IMR-90 (cell line): Measurements from ENCODE around the gene CCNT2.
"Not testable (repeated sequence)": the region's sequence is repeated elsewhere in the genome, so short reads cannot be mapped to it uniquely, and the experiment has no call there.

ENCODE experiments used
- BHLHE40 ChIP-seq: fragments of 150-350 bp; IDR thresholded peaks from 2 replicates; pipeline ENCODE4 v1.6.1; 2016; ENCODE audit warnings: mild to moderate bottlenecking, low read depth, low read length
- CEBPB ChIP-seq: IDR thresholded peaks from 2 replicates; pipeline ENCODE4 v1.6.1; 2012; ENCODE audit warnings: low read depth, low read length, improper control_type of control experiment
- CHD1 ChIP-seq: IDR thresholded peaks from 2 replicates; pipeline ENCODE4 v1.6.1; 2012; ENCODE audit warnings: low read depth, low read length, improper control_type of control experiment
- CTCF ChIP-seq: conservative IDR thresholded peaks from 2 replicates; pipeline ENCODE4 v1.5.1; 2012; ENCODE audit warnings: mild to moderate bottlenecking, low read depth, low read length, improper control_type of control experiment
- ELK1 ChIP-seq: fragments of 150-350 bp; IDR thresholded peaks from 2 replicates; pipeline ENCODE4 v1.6.1; 2016; ENCODE audit warnings: low read depth, mild to moderate bottlenecking, low read length, moderate library complexity, borderline replicate concordance
- FOS ChIP-seq: fragments of 150-350 bp; IDR thresholded peaks from 2 replicates; pipeline ENCODE4 v1.6.1; 2016; ENCODE audit warnings: low read depth, low read length
- MAFK ChIP-seq: IDR thresholded peaks from 2 replicates; pipeline ENCODE4 v1.6.1; 2012; ENCODE audit warnings: low read depth, low read length, improper control_type of control experiment
- MAZ ChIP-seq: IDR thresholded peaks from 2 replicates; pipeline ENCODE4 v1.6.1; 2012; ENCODE audit warnings: low read depth, mild to moderate bottlenecking, low read length, improper control_type of control experiment, moderate library complexity, borderline replicate concordance
- MXI1 ChIP-seq: IDR thresholded peaks from 2 replicates; pipeline ENCODE4 v1.6.1; 2012; ENCODE audit warnings: low read depth, mild to moderate bottlenecking, low read length, moderate library complexity, borderline replicate concordance
- NFE2L2 ChIP-seq: fragments of 150-350 bp; IDR thresholded peaks from 2 replicates; pipeline ENCODE4 v1.6.1; 2016; ENCODE audit warnings: low read depth, mild to moderate bottlenecking, low read length
- POLR2A ChIP-seq: IDR thresholded peaks from 2 replicates; pipeline ENCODE4 v1.6.1; 2012; ENCODE audit warnings: mild to moderate bottlenecking, low read depth, low read length
- RAD21 ChIP-seq: IDR thresholded peaks from 2 replicates; pipeline ENCODE4 v1.6.1; 2012; ENCODE audit warnings: low read length, improper control_type of control experiment
- RCOR1 ChIP-seq: IDR thresholded peaks from 2 replicates; pipeline ENCODE4 v1.6.1; 2012; ENCODE audit warnings: mild to moderate bottlenecking, low read length, improper control_type of control experiment; ENCODE audit not compliant: insufficient replicate concordance
- TF ChIP-seq, protein P1 (sequence below): fragments of 150-350 bp; IDR thresholded peaks from 2 replicates; pipeline ENCODE4 v1.6.1; 2017; ENCODE audit warnings: mild to moderate bottlenecking, antibody characterized with exemption, low read length, low read depth

- TF ChIP-seq CTCF, RAD21, MAZ, POLR2A, RCOR1, BHLHE40, MAFK, MXI1, NFE2L2, CHD1, CEBPB, ELK1, FOS: not testable (repeated sequence)
- TF ChIP-seq, protein P1, sequence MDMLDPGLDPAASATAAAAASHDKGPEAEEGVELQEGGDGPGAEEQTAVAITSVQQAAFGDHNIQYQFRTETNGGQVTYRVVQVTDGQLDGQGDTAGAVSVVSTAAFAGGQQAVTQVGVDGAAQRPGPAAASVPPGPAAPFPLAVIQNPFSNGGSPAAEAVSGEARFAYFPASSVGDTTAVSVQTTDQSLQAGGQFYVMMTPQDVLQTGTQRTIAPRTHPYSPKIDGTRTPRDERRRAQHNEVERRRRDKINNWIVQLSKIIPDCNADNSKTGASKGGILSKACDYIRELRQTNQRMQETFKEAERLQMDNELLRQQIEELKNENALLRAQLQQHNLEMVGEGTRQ = not testable (repeated sequence)
Measured at GRCh38 chr2:134977104-134977503, 58.5 kb downstream of the CCNT2 start.
